Activated CD4-positive, alpha-beta T cell treated with anti-CD3 and anti-CD28 coated beads, Interleukin-2, Interleukin-6, amounts not matched to agents 100 ng/mL and 50 ng/mL, durations not matched to agents 16 hours and 8 hours (primary cell): ENCODE data around the gene ABCG8.

Experiments used
- DNase-seq: peaks from one replicate; pipeline ENCODE4 v3.0.0-alpha.2; 2020

Gene ABCG8

DNA sequence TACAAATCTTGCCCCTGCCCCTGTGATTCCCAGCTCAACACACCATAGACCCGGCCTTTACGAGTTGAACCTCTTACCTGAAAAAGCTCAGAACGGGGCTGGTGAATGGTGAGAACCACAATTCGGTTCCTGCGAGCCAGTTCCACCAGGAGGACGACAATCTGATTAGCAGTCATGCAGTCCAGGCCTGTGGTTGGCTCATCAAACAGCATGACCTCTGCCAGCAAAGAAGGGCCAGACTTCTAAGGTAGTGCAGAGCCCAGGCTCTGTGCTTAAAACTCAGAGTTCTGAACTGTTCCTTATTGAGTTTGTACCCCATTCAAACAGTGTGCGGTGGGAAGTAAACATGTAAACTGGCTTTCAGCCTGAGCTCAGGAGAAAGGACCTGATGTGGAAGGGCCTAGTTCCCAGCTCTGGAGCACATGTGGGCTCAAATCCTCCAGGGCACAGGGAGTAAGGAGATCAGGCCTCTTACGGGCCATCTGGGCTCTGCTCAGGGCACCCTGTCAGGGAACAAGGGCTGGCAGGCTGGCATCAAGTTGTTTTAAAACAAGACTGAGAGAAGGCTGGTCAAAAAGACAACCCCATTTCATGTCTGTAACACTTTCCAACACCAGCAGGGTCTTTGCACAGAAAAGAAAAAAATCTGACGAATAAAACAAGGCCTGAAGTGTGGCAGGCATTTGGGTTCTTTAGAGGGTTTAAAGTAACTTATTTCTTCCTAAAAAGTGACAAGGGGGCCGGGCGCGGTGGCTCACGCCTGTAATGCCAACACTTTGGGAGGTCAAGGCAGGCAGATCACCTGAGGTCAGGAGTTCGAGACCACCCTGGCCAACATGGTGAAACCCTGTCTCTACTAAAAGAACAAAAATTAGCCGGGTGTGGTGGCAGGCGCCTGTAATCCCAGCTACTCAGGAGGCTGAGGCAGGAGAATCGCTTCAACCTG lies 12.2 kb upstream of the ABCG8 start:
- DNase-seq: no peak

DNA sequence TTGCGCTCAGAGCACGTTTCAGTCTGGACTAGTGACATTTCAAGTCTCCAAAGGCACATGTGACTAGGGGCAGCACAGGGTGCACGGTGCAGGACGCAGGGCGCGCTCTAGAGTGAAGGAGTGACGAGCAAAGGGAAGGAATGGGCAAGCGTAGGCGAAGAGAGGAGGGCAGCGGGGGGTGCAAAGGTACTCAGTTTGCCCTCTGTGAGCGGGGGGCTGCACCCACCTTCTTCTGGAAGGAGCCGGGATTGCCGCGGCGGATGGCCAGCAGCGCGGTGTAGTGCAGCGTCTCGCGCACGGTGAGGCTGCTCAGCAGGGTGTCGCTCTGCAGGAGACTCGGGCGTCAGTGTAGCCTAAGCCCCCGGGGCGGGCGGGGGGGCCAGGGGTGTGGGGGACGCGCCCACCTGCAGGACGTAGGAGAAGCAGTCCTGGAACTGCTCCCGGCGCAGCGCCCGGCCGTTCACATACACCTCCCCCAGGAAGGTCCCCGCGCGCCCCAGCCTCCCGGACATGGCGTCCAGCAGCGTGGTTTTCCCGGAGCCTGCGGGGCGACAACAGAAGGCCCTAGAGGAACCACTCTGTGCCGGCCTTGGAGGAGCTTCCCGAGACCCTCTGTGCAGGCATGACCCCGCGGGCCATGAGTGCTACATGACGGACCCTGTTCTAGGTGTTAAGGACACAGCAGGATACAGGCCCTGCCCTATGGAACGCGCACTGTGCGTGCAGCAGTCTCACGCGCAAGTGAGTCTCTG lies 7.1 kb upstream of the ABCG8 start:
- no peak for DNase-seq

DNA sequence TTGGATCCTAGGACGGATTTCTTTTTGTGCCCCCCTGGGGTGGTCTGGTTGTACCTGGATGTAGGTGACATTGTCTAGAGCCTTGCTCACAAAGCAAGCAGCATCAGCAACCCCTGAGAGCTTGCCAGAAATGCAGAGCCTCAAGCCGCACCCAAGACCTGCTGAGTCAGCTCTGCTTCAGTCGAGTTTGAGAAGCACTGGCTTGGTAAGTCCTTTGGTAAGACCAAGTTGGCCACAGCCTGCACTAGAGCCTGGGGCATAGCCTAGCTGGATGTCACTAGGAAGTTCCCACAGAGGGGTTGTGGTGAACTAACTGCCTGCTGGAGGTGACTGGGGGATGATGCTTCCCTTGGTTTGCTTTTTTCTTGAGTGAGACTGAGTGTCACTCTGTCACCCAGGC lies 6.3 kb upstream of the ABCG8 start:
- no peak for DNase-seq

DNA sequence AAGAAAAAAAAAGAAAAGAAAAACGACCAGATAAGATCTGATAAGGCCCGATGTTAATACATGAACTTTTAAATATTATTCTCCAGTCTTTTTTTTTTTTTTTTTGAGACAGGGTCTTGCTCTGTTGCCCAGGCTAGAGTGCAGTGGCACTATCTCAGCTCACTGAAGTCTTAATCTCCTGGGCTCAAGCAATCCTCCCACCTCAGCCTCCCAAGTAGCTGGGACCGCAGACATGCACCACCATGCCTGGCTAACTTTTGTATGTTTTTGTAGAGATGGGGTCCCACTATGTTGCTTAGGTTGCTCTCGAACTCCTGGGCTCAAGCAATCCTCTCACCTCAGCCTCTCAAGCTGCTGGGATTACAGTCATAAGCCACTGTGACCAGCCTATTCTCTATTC lies 1.7 kb upstream of the ABCG8 start:
- DNase-seq: no peak

DNA sequence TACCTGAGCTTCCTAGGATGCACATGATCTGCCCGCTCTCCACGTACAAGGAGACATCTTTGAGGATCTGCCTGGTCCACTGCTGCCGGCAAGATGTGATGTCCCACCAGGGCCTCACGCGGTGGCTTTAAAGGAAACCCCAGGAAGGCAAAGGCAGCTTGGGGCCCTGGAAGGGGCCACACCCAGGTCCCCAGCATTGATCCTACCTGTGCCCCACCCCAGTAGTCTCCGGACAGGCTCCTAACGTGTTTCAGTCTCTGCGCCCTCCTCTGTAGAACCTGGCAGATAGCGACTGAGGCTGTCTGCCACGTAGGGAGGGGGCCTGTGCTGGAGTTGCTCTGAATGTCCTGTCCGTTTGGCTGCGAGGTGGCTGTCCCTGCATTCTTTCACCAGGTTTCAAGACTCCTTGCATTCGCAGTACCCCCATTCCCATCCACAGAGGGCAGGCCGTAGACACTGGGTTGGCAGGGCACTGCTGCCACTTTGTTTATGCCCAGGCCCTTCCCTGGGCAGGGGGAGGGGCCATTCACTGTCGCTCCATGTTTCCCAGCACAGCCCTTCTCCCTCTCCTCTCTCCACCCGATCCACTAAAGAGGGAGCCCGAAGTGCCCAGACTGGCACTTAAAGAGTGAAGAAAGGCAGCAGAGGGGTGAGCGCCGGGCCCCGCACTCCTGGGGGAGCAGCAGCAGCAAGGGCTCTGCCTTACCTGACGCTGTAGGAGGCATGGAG lies 776 bp upstream of the ABCG8 start:
- DNase-seq: no peak

DNA sequence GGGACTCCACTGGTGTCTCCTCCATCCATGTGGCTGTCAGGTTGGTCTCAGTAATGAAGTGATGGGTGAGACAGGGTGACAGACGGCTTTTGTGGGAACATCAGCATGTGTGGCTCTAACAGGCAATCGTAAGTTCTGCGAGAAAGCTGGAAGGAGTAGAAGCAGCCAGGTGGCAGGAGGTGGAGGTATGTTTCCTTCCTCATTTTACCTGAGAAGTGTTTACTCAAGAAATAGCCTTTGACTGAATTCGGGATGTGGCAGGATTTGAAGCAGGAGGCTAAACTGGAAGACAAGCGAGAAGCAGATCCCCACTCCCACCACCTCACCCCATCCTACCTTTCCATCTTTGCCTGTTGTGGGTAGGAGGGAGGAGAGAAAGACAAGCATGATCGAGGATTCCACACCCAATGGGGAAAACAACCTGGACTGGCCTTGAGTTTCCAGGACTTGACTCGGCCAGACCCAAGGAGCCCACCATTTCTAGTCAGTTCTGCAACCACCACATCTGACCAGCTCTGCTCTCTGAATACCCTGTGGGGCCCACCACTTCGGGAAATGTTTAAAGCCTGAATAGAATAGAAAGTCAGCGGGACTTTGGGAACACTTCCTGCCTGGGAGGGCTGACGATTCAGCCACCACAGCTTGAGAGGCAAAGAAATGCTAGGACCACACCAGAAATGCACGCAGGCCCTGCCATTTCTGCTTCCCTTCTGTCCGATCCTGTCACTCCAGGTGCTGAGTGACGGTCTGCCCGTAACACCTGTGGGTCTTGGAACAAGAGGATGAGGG lies 1.2 kb downstream of the ABCG8 start:
- DNase-seq: no peak

DNA sequence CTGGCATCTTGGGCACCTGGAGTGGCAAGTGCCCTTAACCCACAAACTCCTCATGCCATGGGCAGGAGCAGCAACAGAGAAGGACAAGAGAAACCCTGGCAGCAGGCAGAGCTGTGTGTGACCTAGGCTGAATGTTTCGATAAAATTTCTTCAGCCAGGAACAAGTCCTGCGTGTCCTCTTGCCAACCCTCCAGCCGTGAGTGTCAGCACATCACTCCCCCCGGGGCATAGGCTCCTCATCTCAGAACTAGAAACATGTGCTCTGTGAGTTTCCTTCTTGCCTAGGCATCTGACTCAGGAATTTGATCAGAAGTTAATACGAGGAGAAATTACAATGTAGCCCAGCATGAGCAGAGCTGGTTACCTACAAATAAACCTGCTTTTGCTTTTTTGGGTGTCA lies 2.2 kb downstream of the ABCG8 start:
- DNase-seq: no peak

DNA sequence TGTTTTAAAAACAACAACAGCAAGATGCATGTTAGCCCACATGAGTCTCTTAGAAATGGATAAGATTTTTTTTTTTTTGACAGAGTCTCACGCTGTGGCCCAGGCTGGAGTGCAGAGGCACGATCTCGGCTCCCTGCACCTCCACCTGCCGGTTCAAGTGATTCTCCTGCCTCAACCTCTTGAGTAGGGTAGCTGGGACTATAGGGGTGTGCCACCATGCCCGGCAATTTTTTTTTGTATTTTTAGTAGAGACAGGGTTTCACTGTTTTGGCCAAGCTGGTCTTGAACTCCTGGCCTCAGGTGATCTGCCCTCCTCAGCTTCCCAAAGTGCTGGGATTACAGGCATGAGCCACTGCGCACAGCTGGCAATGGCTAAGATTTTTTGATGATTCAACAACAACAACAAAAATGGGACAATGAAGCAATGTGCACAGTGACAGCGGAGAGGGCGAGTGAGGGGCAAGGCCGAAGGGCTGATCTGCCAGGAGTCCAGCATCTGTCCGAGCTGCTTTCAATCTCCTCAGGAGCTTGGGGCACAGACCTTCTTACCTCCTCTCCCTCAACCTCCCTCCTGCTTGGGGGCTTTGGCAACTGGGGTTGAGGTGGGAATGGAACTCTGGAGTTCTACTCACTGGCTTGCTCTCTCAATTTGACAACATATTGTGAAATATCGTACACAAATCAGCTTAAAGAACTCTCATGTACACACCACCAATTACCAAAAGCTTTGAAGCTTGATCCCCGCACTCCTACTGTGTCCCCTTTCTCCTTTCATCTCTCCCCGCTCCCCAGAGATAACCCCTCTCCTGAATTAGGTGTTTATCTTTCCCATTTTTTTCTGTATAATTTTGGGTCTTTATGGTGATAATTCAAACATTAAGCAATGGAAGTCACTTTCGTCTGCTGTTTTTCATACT lies 3.4 kb downstream of the ABCG8 start:
- DNase-seq: no peak

DNA sequence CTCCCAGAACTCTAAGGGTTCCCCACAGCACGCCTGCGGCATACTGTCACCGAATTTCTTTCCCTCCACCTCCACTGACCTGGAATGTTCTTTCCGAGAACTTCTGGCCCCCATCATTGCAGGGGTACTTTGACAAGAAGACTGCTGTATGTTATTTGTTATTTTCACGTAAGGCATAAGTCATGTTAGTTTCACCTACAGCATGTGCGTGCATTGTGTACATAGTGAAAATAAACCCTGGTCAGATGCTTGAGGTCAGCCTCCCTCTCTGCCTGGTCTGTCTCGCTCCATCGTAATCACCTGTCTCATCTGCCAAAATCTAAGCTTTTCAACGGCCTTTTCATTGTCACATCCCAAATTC lies 4.1 kb downstream of the ABCG8 start:
- DNase-seq: no peak

DNA sequence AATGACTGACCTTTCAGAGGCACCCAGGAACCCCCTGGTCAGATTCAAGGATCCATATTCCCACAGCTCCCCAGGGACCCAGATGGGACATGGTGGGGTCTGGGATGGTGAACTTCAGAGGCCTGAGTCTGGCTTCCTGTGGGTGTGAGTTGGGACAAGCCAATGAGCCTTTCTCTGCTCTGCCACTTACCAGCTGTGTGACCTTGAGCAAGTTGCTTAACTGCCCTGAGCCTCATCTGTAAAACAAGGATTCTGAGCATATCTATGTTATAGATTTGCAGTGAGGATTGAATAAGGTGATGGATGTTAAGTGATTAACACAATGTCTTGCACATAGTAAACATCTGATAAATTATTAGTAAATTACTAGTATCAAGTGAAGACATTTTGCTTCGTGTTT lies 6.4 kb downstream of the ABCG8 start:
- no peak for DNase-seq

DNA sequence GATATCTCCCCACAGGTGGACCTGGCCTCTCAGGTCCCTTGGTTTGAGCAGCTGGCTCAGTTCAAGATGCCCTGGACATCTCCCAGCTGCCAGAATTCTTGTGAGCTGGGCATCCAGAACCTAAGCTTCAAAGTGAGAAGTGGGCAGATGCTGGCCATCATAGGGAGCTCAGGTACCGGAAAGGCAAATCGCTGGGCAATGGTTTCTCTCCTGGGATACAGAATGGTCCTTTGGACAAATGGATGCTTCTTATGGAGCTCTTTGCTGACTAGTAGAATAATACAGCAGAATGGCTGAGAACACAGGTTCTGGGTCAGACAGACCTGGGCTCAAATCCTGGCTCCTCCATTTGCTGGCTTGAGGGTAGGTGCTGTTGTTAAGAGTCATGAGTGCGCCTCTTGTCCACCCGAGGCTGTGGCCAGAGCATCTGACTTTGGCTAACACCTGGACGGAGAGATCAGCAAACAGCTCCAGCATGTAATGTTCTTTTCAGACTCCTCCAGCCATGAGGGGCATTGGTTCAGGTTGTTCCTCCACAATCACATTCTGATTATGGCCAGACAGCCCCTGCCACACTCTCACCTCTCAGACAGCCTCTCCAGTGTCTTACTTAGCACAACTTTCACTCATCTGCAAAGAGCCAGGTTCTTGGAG lies 7.5 kb downstream of the ABCG8 start:
- no peak for DNase-seq

DNA sequence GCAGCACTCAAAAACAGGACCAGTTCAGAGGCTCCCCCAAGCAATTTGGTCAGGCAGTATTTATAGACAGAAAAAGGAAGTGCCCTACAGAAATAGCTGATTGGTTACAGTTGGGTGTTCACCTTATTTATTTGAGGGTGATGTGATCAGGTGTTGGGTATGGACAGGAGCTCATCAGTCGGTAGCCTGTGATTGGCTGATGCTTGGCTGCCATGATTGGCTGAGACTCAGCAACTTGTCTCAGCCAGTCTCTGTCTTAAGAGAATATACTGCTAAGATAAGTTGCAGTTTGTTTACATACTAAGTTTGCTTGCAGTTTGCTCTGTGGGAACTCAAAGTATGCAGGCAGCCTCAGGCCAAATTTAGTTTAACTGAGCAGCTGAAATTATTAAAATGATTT lies 9.4 kb downstream of the ABCG8 start:
- DNase-seq: no peak

DNA sequence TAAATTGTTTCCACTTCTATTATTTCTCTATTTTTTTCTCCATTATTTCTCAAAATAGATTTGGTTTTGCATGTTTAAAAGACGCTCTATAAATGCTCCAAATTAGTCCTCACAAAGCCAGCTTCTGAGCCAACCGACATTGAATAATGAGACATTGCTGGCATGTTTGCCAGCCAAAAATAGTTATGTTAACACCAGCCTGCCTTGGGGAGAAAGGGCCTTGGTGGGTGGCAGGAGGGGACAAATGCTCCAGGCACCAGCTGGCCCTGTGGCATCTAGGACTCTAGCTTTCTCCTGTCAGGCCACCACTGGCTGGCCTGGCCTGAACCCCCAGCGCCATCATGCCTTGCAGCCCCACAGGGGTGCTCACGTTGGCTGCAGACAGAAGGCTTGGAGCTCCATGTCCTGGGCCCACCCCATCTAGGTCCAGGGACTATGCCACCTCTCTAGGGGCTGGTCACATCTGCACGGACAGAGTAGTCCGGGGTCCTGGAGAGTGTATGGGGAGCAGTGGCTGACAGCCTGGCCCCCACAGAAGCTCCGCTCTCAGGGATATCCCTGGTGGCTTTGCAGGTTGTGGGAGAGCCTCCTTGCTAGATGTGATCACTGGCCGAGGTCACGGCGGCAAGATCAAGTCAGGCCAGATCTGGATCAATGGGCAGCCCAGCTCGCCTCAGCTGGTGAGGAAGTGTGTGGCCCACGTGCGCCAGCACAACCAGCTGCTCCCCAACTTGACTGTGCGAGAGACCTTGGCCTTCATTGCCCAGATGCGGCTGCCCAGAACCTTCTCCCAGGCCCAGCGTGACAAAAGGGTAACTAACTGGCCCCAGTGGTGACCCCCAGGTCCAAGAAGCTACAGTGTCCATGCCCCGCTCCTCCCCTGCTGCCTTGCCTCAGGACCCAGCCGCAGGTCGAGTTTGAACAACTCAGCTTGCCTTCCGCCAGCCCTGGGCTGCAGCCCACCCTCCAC lies 12.5 kb downstream of the ABCG8 start:
- DNase-seq: no peak

DNA sequence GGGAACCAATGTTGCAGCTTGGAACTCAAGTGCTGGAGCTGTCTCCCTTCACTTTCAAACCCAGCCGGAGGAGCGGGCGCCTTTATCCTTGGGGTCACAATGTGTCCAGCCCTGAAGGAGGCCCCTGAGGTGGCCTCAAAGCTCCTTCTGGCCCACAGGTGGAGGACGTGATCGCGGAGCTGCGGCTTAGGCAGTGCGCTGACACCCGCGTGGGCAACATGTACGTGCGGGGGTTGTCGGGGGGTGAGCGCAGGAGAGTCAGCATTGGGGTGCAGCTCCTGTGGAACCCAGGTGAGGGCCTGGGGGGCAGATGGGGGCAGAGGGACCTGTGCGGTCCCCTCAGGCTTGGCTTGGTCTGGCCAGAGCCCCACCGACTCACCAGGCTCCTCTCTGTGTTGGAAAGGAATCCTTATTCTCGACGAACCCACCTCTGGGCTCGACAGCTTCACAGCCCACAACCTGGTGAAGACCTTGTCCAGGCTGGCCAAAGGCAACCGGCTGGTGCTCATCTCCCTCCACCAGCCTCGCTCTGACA lies 13.5 kb downstream of the ABCG8 start:
- no peak for DNase-seq

DNA sequence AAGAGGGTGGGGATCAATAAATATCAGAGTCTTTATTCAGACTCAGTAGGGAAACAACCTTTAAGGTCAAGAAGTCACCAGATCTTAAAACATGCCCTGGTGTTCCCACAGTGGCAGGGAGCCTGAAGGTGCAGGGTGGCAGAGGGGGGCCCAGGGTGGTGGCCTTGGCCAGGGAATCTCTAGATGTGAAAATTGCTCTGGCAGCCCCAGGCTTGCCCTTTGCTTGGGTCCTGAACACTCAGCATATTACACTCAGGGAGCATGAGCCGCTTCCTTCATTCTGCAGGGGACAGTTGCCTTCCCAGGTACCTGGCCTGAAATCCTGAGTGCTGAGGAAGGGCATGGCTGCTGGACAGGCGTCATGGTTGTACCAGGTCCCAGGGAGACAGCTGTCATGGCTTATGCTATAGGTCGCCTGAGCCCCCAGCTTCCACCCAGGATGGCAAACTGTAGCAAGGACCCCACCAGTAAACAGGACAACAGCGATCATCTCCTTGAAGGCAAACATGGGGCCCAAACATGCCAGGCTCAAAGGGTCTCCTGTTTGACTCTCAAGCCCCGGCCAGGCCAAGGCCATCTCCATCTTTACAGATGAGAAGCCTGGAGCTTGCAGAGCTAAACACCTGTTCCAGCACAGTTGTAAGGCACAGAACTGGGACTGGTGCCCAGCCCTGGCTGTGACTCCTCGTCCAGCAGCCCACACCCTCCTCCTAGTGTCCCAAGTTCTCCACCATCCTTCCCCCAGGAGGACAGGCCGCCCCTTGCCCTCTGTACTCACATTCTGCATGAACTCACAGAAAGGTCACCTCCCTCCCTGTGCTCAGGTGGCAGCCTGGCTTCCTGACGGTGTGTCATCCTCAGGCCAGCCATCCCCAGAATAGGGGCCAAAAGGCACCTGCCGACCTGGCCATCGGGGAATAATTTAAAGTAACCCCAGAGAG lies 14.6 kb downstream of the ABCG8 start:
- DNase-seq: no peak

DNA sequence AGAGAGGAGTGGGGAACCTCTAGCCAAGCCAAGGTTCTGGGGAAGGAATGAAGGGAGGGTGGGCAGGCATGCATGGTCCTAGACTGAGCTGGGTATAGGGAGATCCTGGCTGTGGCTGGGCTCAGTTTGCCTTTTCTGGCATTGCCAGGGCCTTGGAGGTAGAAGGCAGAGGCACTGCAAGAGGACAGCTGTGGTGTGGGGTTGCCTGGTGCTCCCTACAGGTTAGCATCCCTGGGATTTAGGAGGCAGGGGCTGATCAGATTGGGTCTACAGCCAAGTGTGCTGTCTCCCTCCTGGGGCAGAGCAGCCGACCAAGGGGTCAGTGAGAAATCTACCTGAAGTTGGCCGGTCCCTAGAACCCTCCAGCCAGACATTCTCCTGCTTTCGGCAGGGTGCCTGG lies 15.9 kb downstream of the ABCG8 start:
- no peak for DNase-seq

DNA sequence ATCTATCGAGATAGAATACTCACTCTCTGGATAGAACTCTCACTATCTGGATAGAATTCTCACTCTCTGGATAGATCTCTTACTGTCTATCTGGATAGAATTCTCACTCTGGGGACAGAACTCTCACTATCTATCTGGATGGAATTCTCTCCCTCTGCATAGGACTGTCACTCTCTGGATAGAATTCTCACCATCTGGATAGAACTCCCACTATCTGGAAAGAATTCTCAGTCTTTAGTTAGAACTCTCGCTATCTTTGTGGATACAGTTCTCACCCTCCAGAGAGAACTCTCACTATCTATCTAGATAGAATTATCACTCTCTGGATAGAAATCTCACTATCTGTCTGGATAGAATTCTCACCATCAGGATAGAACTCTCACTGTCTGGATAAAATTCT lies 16.5 kb downstream of the ABCG8 start:
- DNase-seq: no peak

DNA sequence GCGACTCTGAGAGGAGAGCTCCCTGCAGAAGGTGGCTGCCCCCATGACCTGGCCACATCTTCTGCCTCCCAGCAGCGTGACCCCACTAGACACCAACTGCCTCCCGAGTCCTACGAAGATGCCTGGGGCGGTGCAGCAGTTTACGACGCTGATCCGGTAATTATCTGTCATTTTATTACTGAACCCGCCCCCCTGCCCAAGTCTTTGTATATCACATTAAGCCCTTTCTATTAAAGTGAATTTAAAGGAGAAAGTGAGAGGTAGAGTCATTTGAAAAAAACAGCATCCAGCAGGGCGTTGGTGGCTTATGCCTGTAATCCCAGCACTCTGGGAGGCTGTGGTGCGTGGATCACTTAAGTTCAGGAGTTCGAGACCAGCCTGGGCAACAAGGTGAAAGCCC lies 33.4 kb downstream of the ABCG8 start:
- no peak for DNase-seq
